HG02678 (cell line): ENCODE measurements around the gene GALNT13.
"Not testable (repeated sequence)": the region's sequence is repeated elsewhere in the genome, so short reads cannot be mapped to it uniquely, and the experiment has no call there.

Experiments
- ATAC-seq: cut with Tn5 transposase; IDR thresholded peaks from one replicate; pipeline ENCODE4 v1.9.1; 2021; ENCODE audit warnings: mild to moderate bottlenecking, moderate library complexity; ENCODE audit not compliant: unreplicated experiment

Gene GALNT13

GRCh38 chr2:154462634-154463033, 590.9 kb downstream of the GALNT13 start:
- no peak for ATAC-seq

GRCh38 chr2:154466226-154466625, 594.5 kb downstream of the GALNT13 start:
- ATAC-seq, result no peak

DNA sequence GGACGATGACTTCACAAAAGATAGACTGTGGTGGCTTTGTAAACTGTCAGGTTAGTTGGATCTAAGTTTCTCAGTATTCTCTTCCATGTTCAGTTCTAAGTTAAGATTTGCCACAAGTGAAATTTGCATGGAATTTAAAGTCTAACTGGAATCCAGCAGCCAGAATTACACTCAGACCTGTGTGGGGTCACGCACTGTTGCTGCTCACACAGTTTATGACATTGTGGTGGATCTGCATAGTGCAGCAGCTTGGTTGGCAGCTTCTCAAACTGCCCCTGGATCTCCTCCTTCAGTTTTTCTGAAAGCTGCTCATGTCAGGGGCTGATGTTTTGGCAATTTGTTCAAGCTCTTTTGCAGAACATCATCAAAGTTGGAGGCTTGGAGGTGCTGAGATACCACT, 598.7 kb downstream of the GALNT13 start:
- ATAC-seq, result no peak

DNA sequence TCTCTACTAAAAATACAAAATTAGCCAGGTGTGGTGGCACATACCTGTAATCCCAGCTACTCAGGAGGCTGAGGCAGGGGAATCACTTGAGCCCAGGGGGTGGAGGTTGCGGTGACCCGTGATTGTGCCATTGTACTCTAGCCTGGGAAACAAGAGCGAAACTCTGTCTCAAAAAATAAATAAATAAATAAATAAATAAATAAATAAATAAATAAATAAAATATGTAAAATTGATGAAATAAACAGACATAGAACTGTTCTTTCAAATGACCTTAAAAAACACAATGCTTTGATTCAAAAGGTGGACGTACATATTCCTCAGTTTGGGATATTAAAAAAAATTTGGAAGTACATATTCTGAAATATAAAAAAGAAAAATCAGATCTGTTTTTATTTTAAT, 599.8 kb downstream of the GALNT13 start:
- ATAC-seq, result not testable (repeated sequence)

- ATAC-seq, result no peak
Observed at GRCh38 chr2:154477319-154477718, 605.6 kb downstream of the GALNT13 start.

DNA sequence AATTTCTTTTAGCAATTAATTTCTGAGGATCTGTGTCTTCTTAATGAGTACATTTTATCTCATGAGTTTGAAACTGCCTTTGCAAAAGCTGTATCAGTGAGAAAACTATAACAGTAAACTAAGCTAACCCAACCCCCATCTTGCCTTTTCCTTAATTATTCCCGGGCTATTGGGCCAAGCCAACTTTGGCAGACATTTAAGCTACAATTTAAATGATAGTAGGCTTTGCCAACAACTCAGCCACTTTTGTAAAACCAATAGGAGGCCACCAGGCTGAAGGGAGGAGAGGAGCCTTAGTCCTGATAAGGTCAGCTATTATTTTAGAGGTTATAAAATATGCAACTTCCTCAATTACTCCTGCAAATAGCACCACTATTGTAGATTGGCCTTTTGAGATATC, 608.8 kb downstream of the GALNT13 start:
- ATAC-seq, result no peak

- ATAC-seq, result no peak
Observed at GRCh38 chr2:154481336-154481735, 609.6 kb downstream of the GALNT13 start.

DNA sequence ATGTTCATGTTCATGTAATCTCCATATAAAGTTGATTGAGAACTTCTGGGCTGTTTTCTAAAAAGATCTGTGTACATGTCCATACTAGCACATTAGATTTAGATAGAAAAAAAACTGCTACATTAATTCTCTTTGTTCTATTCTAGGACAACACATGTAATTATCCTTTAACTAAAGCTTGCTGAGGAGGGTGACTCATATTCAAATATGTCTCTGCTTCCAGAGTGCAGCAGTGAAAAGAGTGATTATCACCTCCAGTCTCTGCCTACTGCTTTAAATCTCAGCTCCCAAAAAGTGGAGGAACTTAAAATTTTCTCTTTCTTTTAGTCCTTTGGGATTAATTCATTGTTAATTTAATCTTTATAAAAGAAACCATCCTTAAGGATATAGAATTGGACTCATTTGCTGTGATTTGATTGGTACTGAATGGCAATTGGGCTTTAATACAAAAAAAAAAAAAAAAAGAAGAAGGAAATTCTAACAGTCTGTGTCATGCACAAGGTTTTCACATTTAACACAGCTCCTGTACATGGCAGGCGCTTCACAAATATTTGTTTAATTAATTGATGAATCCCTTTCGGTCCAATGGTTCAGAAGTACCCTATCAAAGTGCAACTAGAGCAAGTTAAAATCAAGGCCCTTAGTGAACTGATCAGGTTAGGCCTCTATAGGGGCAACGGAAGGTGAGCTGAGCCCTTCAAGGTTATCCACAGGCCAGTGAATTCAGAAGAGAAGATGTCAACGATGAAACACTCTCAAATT, 612.8 kb downstream of the GALNT13 start:
- ATAC-seq, result no peak

GRCh38 chr2:154488801-154489200, 617.1 kb downstream of the GALNT13 start:
- no peak for ATAC-seq

- no peak for ATAC-seq
Observed at GRCh38 chr2:154489266-154489858, 617.6 kb downstream of the GALNT13 start.

DNA sequence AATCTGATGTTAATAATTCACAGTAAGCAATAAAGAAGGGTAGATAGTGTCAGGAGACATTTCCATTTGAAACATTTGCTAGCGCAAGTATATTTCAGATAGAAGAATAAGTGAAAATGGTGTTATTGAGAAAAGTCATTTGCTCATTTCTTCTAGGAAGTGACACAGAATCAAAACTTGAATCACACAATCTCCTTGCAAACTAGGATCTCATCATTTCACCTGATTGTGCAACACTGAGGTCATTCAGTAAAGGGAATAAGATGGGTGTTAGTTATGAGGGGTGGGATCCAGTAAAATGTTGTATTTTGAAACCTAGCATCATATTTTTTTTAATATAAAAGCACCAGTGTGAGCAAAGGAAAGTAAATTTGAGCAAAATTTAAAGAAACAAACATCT, 618.8 kb downstream of the GALNT13 start:
- no peak for ATAC-seq

DNA sequence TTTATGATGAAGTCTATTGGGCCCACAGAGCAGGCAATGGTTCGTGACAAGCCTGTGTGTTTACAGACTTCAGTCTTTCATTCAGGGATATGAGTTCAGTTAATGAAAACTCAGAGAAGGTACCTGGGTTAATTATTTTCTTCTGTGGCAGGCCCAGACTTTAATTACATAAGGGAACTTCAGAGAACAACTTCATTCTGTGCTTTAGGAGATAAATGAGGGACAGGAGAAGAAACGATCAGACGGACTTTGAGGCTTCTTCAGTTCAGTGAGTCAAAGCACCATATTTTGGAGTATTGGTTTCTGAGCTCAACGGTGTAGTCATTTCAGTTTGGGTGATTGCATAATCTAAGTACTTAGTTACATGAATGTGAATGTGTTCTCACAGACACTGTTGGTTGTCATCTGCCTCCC, 623.7 kb downstream of the GALNT13 start:
- ATAC-seq, result no peak

GRCh38 chr2:154497019-154497418, 625.3 kb downstream of the GALNT13 start:
- no peak for ATAC-seq
